WERI-Rb-1 (cell line): ENCODE results near the gene MCAT.

ENCODE experiments used
- DNase-seq: peaks from one replicate; pipeline ENCODE4 v3.0.0-alpha.2; 2020
- H3K27ac ChIP-seq: fragments of 250-450 bp; sonication (Bioruptor Pico); 2 replicates; pipeline ENCODE4 v1.5.1; 2020; ENCODE audit warnings: mild to moderate bottlenecking, moderate library complexity
- H3K27me3 ChIP-seq: fragments of 250-450 bp; sonication (Bioruptor Pico); 2 replicates; pipeline ENCODE4 v1.5.1; 2021; ENCODE audit warnings: mild to moderate bottlenecking, low read depth, moderate library complexity; ENCODE audit not compliant: insufficient read depth, severe bottlenecking
- H3K36me3 ChIP-seq: fragments of 250-450 bp; sonication (Bioruptor Pico); 2 replicates; pipeline ENCODE4 v1.5.1; 2020; ENCODE audit warnings: mild to moderate bottlenecking, moderate library complexity
- H3K4me3 ChIP-seq: 2 replicates; pipeline ENCODE4 v1.5.1; 2011; ENCODE audit warnings: low read depth, mild to moderate bottlenecking, control low read depth, low read length
- H3K9me3 ChIP-seq: fragments of 250-450 bp; sonication (Bioruptor Pico); 2 replicates; pipeline ENCODE4 v1.5.1; 2021; ENCODE audit warnings: mild to moderate bottlenecking, moderate library complexity; ENCODE audit not compliant: severe bottlenecking
- TF ChIP-seq, protein P1 (sequence below): IDR thresholded peaks from 2 replicates; pipeline ENCODE4 v1.5.1; 2011; ENCODE audit warnings: low read depth, mild to moderate bottlenecking, control low read depth, inconsistent platforms, low read length

The MCAT gene

DNA sequence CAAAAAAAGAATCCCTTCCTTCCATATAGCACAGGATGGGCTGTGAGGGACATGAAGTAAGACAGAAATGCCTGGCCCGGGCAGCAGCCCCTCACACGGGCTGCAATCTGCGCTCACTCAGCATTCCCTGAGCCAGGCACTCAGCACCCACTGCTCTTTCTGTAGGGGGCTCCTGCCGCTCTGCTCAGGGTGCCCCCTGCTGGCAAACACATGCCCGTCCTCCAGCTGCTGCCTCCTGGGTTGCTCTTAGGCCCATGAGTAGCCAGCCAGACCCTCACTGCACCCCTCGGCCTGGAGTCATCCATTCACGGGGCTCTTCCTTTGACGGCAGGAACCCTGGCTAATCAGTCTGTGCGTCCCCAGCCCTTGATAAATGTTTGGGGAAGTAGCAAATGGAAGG is 6.9 kb downstream of the MCAT start:
- DNase-seq, result peak; percentile 61
- Histone ChIP-seq H3K27ac (no peak overlapping the region), H3K9me3 (no peaks in the 10 kb centered on the region), H3K27me3 (no peaks in the 10 kb centered on the region), H3K36me3 (peaks cover 90% of the 10 kb centered on the region), H3K4me3 (no peak overlapping the region)
- TF ChIP-seq, protein P1, sequence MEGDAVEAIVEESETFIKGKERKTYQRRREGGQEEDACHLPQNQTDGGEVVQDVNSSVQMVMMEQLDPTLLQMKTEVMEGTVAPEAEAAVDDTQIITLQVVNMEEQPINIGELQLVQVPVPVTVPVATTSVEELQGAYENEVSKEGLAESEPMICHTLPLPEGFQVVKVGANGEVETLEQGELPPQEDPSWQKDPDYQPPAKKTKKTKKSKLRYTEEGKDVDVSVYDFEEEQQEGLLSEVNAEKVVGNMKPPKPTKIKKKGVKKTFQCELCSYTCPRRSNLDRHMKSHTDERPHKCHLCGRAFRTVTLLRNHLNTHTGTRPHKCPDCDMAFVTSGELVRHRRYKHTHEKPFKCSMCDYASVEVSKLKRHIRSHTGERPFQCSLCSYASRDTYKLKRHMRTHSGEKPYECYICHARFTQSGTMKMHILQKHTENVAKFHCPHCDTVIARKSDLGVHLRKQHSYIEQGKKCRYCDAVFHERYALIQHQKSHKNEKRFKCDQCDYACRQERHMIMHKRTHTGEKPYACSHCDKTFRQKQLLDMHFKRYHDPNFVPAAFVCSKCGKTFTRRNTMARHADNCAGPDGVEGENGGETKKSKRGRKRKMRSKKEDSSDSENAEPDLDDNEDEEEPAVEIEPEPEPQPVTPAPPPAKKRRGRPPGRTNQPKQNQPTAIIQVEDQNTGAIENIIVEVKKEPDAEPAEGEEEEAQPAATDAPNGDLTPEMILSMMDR, result peak; percentile 94

DNA sequence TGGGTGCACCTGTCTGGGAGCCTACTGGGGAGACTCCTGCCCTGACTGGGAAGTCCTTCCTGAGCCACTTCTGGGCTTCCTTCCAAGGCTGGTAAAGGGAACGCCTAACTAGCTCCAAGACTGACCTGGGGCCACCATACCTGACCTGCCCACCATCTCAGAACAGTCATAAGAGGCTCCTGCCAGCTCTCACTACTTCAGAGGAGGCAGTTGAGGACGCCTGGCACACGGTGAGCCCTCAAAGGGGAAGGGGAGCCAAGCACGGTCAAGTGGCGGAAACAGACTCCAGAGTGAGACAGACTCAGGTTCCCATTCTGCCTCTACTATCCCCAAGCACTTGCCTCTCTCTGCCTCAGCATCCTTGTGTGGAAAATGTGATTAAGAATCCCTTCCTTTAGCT is 7.6 kb downstream of the MCAT start:
- Histone ChIP-seq H3K4me3 (no peak overlapping the region), H3K36me3 (peaks cover 90% of the 10 kb centered on the region)
- TF ChIP-seq, protein P1, result no peak

DNA sequence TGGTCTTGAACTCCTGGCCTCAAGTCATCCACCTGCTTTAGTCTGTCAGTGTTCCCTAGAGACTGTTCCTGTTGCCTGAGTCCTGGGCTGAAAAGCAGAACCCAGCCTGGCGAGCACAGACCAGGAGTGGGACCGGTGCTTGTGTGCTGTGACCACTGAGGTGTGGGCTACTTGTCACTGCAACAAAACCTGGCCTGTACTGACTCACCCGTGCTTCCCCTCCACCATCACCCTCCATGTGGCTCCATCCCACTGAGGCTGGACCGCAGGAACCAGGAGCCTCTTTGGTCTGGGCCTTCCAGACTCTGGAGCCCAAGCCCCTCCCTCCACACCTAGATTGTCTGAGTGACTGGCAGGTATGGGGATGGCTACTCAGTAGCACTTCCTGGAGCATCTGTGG is 8.6 kb downstream of the MCAT start:
- Histone ChIP-seq H3K36me3 (peaks cover 80% of the 10 kb centered on the region), H3K9me3 (no peaks in the 10 kb centered on the region), H3K4me3 (no peak overlapping the region), H3K27ac (no peak overlapping the region), H3K27me3 (no peaks in the 10 kb centered on the region)
- TF ChIP-seq, protein P1, result no peak
- no peak for DNase-seq

More for the DNA sequence above, 7.6 kb downstream of the MCAT start:
- DNase-seq, result no peak
- H3K9me3 ChIP-seq, result no peaks in the 10 kb centered on the region
- H3K27me3 ChIP-seq, result no peaks in the 10 kb centered on the region
- H3K27ac ChIP-seq, result no peak overlapping the region

DNA sequence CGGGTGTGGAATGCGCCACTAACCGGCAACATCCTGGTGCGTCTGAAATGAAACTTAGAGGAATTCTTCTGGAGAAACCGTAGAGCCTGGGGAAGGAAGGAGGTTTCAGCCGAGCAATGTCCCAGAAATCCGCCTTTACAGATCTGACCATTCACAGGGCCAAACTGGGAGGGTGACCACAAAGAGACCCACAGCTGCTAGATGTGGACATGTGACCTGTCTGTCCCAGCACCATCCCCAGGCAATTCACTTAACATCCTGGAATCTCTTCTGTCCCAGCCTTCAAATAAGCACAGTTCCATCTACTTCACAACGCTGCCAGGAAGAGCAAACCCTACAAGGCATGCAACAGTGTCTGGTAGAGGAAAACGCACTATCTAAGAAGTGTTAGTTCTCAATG is 9.8 kb downstream of the MCAT start:
- H3K36me3 ChIP-seq, result peaks cover 70% of the 10 kb centered on the region
- TF ChIP-seq, protein P1, result no peak
- H3K27me3 ChIP-seq, result no peaks in the 10 kb centered on the region
- H3K4me3 ChIP-seq, result no peak overlapping the region
- no peaks in the 10 kb centered on the region for H3K9me3 ChIP-seq
- DNase-seq, result no peak
- no peak overlapping the region for H3K27ac ChIP-seq

DNA sequence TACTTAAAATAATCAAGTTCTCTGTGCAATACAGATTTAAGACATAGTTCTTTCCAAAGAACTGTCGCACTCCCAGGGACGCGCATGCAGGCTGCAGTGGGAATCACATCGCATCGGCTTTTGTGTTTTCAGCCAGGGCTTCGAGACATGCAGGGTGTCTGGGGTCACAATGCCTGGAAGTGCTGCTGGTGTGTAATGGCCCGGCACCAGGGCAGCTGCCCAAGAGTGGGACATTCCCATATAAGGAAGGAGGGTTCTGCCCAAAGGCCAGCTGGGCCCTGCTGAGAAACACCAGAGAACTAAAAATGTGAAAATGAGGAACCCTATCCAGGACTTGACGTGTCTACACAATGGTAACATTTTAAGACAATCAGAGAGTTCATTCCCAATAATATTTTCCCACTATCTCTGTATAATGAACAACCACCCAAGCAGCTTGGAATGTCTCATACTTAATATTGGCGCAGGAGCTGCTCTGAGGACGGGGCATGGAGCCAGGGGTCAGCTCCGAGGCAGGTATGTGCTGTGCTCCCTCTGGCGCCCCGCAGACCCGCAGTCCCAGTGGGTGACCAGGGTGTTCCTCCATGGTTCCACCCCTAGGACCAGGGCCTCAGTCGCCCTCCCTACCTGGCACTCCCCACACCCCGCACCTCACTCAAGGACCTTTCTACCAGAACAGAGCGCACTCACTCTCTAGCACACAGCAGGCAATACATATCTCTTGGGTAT is 11.3 kb downstream of the MCAT start:
- TF ChIP-seq, protein P1, result no peak
- DNase-seq, result no peak
- Histone ChIP-seq H3K9me3 (no peaks in the 10 kb centered on the region), H3K27me3 (no peaks in the 10 kb centered on the region), H3K36me3 (peaks cover 56% of the 10 kb centered on the region), H3K27ac (no peak overlapping the region), H3K4me3 (no peak overlapping the region)
